ENCODE results near the gene PIGO.

GRCh38 chr9:35116898-35117551 is 20.6 kb upstream of the PIGO start:
- TF ChIP-seq SP1 (IDR thresholded peaks at IDR 0.05; ENCODE audit: low read depth, low read length), result no peak
- no peak for TF ChIP-seq MAX (IDR thresholded peaks at IDR 0.05)
- no peak for TF ChIP-seq JUND (IDR thresholded peaks at IDR 0.05; ENCODE audit: low read length)
- TF ChIP-seq, protein P1, sequence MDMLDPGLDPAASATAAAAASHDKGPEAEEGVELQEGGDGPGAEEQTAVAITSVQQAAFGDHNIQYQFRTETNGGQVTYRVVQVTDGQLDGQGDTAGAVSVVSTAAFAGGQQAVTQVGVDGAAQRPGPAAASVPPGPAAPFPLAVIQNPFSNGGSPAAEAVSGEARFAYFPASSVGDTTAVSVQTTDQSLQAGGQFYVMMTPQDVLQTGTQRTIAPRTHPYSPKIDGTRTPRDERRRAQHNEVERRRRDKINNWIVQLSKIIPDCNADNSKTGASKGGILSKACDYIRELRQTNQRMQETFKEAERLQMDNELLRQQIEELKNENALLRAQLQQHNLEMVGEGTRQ (IDR thresholded peaks at IDR 0.05; ENCODE audit: low read length), result no peak
- TF ChIP-seq RAD21 (IDR thresholded peaks at IDR 0.05 in 1 of 2, conservative IDR thresholded peaks at IDR 0.05 in 1 of 2; ENCODE audit: low read depth in 2 of 2, low read length in 2 of 2), result peak; percentile 93 to 95
